Aorta (tissue), 5 donors: ENCODE data around the gene TNRC6C. TPM values are rescaled to one million over a fixed set of nuclear protein-coding genes. Genes with fewer than 3 reads are reported as not detected.

Source experiments
- ATAC-seq: fragments of 200-7000 bp; cut with Tn5 transposase; one replicate; pipeline ENCODE4 v1.9.1; 2022; ENCODE audit warnings: moderate library complexity; ENCODE audit not compliant: low FRiP score
- DNase-seq, 2 donors: peaks; one replicate each; pipeline ENCODE4 v3.0.0-alpha.2; 2020
- H3K27ac ChIP-seq, 2 donors: one replicate each; pipeline ENCODE4 v1.5.1; 2013; ENCODE audit warnings: low read length in 2 of 2, mild to moderate bottlenecking in 2 of 2, moderate library complexity in 2 of 2, control low read depth in 1 of 2, inconsistent platforms in 1 of 2, low read depth in 1 of 2
- H3K27me3 ChIP-seq, 2 donors: one replicate each; pipeline ENCODE4 v1.6.1; 2013; ENCODE audit warnings: control low read depth in 1 of 2, low read length in 1 of 2, mild to moderate bottlenecking in 1 of 2, moderate library complexity in 1 of 2; ENCODE audit not compliant: insufficient read depth in 2 of 2, control insufficient read depth in 1 of 2
- H3K36me3 ChIP-seq, 2 donors: one replicate each; pipeline ENCODE4 v1.6.1; 2013; ENCODE audit warnings: control low read depth in 1 of 2, low read length in 1 of 2, mild to moderate bottlenecking in 1 of 2; ENCODE audit not compliant: insufficient read depth in 2 of 2, control insufficient read depth in 1 of 2
- H3K4me1 ChIP-seq, 2 donors: one replicate each; pipeline ENCODE4 v1.6.1; 2013; ENCODE audit warnings: low read length in 2 of 2, control low read depth in 1 of 2, mild to moderate bottlenecking in 1 of 2, moderate library complexity in 1 of 2; ENCODE audit not compliant: insufficient read depth in 2 of 2, control insufficient read depth in 1 of 2
- H3K4me3 ChIP-seq, 2 donors: one replicate each; pipeline ENCODE4 v1.5.1; 2013; ENCODE audit warnings: low read length in 2 of 2, control low read depth in 1 of 2, mild to moderate bottlenecking in 1 of 2
- H3K9me3 ChIP-seq: one replicate; pipeline ENCODE4 v1.6.1; 2013; ENCODE audit warnings: mild to moderate bottlenecking, low read length; ENCODE audit not compliant: control insufficient read depth
- WGBS, 2 donors: extraction: QIAGEN DNeasy Blood & Tissue Kit; methylation state at CpG; one replicate each; pipeline ENCODE4 v1.1.7; 2013; 5-methylcytosine and 5-hydroxymethylcytosine counted together
- intact Hi-C, 2 donors: fragments of 100-400 bp; cut with DNase I; formaldehyde crosslinking; loops; one replicate each; pipeline versions ENCODE4 v1.14.2 to v1.15.0; 2022
- polyA plus RNA-seq, 2 donors: library from polyadenylated mRNA; stranded (reverse); fragments of 200-250 nt; gene quantifications; one replicate each; pipeline ENCODE4 v1.2.3, GENCODE V29; 2013
- total RNA-seq, 2 donors: library from RNA; stranded (reverse); fragmentation: NEBNext Ultra II Directional; extraction: Animal tissue kit (Norgen Biotek cat#: 25700); gene quantifications; one replicate each; pipeline ENCODE4 v1.2.1, GENCODE V29; 2021
- donor health status: healthy with polysubstance abuse.
- donor health status: Bipolar disorder and iron deficiency.
- donor health status: DM: no; HTN: no; CAD: no.
- donor health status: DM: no; HTN: no; CAD: no.
- donor health status: DM: yes; HTN: yes; CAD: no.

Gene TNRC6C
- total and polyA plus RNA-seq, 4 donors = 3.3 to 62.2 (median 28.6) TPM

DNA sequence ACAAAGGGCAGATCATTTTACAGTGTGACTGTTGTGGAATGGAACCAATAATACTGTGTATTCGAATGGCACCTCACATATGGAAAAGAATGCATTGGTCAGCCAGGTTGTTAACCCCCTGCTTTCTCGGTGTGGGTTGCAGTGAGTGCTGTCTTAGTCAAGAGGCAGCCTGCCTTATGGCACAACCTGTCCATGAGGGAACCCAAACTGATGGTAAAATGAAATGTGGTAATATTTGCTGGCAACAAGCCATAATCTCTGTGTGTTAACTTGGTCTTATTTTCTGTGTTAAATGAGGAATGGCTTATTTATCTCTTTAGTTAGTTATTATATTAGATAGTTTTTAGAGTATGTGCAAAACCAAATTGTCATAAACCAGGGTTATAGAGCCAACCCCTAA lies 88.4 kb downstream of the TNRC6C start:
- no peak for ATAC-seq
- intact Hi-C loops = no loop called here
- H3K27ac ChIP-seq = no peak overlapping the region
- no peak overlapping the region for H3K4me3 ChIP-seq
- DNase-seq = no peak
- H3K36me3 ChIP-seq = peaks cover 0 to 5% of the 10 kb centered on the region in 2 donors
- H3K9me3 ChIP-seq = no peaks in the 10 kb centered on the region
- H3K4me1 ChIP-seq = no peaks in the 10 kb centered on the region
- WGBS, 2 donors = 66 to 75% methylated on average over 2 of the region's 2 CpGs
- no peaks in the 10 kb centered on the region for H3K27me3 ChIP-seq

DNA sequence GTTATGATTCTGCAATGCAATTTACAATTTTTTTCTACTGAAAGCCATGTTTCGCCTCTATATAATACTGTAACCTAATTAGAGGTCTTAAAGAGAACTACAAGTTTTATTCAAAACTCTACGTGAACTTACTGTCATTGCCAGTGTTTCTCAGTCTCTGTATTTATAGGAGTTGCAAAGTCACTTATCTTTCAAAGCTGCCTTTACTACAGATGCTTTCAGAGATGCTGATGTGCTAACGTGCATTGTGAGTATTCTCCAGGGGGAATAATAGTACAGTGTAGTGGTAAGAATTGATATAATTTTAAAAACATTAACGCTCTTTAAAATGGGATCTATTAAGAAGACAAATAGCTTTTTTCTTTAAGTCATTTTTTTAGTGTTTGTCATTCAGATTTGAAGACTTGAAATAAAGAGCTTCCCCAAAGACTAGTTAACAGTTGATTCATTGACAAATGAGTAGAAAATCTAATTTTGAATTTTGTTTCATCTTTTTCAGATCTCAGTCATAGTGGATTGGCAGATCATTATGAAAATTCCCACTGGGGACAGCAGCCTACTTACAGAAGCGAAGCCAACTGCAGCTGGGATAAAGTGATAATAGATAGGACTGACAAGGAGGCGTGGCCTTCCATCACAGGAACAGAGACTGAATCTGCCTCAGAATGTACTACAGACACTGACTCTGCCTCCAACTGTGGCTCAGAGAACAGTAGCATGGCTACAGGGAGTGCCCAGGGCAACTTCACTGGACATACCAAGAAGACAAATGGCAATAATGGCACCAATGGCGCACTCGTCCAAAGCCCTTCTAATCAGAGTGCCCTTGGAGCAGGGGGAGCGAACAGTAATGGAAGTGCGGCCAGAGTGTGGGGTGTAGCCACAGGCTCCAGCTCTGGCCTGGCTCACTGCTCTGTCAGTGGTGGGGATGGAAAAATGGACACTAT lies 90.1 kb downstream of the TNRC6C start:
- Histone ChIP-seq H3K27ac (no peak overlapping the region), H3K4me3 (no peak overlapping the region), H3K4me1 (no peaks in the 10 kb centered on the region), H3K27me3 (no peaks in the 10 kb centered on the region), H3K9me3 (no peaks in the 10 kb centered on the region), H3K36me3 (peaks cover 0 to 5% of the 10 kb centered on the region in 2 donors)
- 94% methylated on average over 10 of the region's 10 CpGs for WGBS, 2 donors
- ATAC-seq = no peak
- no peak for DNase-seq
- intact Hi-C loops = no loop called here

DNA sequence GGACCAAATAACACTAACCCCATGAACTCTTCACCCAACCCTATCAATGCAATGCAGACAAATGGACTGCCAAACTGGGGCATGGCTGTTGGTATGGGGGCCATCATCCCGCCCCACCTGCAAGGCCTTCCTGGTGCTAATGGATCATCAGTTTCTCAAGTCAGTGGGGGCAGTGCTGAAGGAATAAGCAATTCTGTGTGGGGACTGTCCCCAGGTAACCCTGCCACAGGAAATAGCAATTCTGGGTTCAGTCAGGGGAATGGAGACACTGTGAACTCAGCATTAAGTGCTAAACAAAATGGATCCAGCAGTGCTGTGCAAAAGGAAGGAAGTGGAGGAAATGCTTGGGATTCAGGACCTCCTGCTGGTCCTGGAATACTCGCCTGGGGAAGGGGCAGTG lies 91.1 kb downstream of the TNRC6C start:
- intact Hi-C loops = no loop called here
- H3K36me3 ChIP-seq = peaks cover 0 to 7% of the 10 kb centered on the region in 2 donors
- no peaks in the 10 kb centered on the region for H3K27me3 ChIP-seq
- H3K4me3 ChIP-seq = no peak overlapping the region
- no peaks in the 10 kb centered on the region for H3K9me3 ChIP-seq
- DNase-seq (no peak), ATAC-seq (no peak)
- H3K27ac ChIP-seq = no peak overlapping the region
- 87 to 95% methylated on average over 2 of the region's 2 CpGs for WGBS, 2 donors
- H3K4me1 ChIP-seq = no peaks in the 10 kb centered on the region

DNA sequence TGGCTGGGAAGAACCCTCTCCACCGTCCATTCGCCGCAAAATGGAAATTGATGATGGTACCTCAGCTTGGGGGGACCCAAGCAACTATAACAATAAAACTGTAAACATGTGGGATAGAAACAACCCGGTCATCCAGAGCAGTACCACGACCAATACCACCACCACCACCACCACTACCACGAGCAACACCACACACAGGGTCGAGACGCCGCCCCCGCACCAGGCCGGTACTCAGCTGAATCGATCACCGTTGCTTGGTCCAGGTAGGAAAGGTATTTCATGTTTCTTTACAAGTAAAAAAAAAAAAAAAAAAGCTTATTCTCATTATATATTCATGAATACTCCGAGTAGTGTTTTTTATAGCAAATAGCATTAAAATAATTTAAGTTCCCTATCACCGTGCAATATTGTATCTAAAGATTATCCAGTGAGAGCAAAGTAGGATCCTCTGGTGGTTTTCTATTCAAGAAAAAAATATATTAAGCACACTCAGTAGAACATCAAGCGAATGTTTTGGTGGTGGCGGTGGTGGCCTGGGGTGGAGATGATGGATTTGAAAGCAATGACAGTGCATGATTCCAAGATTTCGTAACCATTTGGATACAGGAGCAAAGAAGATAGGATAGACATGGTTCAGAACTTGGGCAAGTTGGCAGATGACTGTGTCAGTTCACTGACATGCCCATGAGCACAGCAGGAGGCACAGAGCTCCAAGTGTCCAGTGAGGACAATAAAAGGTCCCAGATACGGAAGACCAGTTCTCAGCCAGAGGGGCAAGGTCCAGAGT lies 92.9 kb downstream of the TNRC6C start:
- H3K36me3 ChIP-seq = peaks cover 2 to 7% of the 10 kb centered on the region in 2 donors
- H3K9me3 ChIP-seq = no peaks in the 10 kb centered on the region
- no peak for ATAC-seq

DNA sequence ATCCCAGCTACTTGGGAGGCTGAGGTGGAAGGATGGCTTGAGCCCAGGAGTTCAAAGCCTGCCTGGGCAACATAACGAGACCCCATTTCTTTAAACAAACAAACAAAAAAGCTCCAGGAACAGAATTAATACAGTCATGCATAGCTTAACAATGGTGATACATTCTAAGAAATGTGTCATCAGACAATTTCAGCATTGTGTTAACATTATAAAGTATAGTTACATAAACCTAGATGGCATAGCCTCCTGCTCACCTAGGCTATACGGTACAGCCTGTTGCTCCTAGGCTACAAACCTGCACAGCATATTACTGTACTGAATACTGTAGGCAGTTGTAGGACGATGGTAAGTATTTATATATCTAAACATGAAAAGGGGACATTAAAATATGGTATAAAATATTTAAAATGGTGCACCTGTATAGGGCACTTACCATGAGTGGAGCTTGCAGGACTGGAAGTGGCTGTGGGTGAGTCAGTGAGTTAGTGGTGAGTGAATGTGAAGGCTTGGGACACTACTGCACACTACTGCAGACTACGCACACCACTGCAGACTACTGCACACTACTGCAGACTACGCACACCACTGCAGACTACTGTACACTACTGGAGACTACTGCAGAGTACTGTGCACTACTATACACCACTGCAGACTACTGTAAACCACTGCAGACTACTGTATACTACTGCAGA lies 95.4 kb downstream of the TNRC6C start:
- Histone ChIP-seq H3K36me3 (peaks cover 2 to 5% of the 10 kb centered on the region in 2 donors), H3K4me1 (peaks cover 0 to 8% of the 10 kb centered on the region in 2 donors), H3K4me3 (no peak overlapping the region), H3K27me3 (no peaks in the 10 kb centered on the region), H3K9me3 (no peaks in the 10 kb centered on the region), H3K27ac (no peak overlapping the region)
- 79 to 94% methylated on average over 5 of the region's 5 CpGs for WGBS, 2 donors
- no peak for DNase-seq
- intact Hi-C loops = no loop called here
- ATAC-seq = no peak

More for the DNA sequence above, 92.9 kb downstream of the TNRC6C start:
- intact Hi-C loops = no loop called here
- 94 to 97% methylated on average over 19 of the region's 19 CpGs for WGBS, 2 donors
- no peaks in the 10 kb centered on the region for H3K27me3 ChIP-seq
- DNase-seq = no peak
- no peak overlapping the region for H3K27ac ChIP-seq
- H3K4me3 ChIP-seq = no peak overlapping the region
- H3K4me1 ChIP-seq = no peaks in the 10 kb centered on the region

DNA sequence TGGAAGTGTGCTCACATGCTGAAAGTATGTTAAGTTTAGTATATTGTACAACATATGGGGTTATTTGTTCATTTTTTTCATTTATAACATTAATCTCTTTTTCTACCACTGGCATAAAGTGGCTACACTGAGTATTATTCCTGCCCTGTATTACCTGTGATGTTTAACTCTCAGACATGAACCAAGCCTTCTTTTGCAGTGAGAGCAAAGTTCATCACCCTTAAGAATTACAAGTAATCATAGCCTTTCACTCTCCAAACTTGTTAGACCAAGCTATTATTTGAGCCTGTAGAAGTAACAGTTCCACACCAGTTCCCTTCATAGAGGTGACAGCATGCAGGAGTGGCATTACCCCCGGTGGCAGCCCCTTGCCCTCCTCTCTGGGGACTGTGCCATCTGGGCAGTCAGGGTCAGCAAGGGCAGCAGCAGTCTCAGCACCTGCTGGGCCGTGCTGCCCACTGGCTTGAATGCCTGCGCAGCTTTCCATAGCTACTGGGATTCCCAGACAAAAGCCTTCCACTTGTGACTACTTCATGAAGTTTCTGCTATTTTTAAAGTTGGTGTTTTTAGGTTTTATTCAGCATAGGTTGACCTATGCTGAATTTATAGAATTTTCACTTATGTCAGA lies 98.7 kb downstream of the TNRC6C start:
- peaks cover 2% of the 10 kb centered on the region in 2 donors for H3K36me3 ChIP-seq
- H3K9me3 ChIP-seq = no peaks in the 10 kb centered on the region
- no peaks in the 10 kb centered on the region for H3K27me3 ChIP-seq
- H3K27ac ChIP-seq = no peak overlapping the region
- intact Hi-C loops = loop anchor here in 1 of 2 donors (5.0 kb wide), 1 partner anchor 35 kb away; no protein-coding TSS in a partner anchor
- peaks cover 0 to 8% of the 10 kb centered on the region in 2 donors for H3K4me1 ChIP-seq
- H3K4me3 ChIP-seq = no peak overlapping the region
- DNase-seq (no peak), ATAC-seq (no peak)
- WGBS, 2 donors = 70 to 73% methylated on average over 3 of the region's 3 CpGs

DNA sequence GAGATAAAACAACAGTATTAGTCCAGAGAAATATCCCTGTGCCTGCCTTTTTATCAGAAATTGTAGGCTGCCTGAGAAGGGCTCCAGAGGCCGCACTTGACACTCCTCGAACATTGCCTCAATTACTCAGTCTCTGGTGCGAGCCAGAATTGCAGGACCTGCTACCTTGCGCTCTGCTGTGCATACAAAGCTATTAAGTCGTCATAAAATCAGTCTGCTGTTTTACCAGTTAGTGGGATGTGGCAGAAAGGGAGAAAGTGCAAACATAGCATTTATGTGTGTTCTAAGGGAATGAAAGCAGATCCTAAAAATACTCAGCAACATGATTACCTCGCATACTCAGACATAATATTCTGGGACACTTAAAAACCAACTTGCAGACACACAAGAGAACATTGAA lies 99.5 kb downstream of the TNRC6C start:
- Histone ChIP-seq H3K4me3 (no peak overlapping the region), H3K9me3 (no peaks in the 10 kb centered on the region), H3K27me3 (no peaks in the 10 kb centered on the region), H3K36me3 (peaks cover 2% of the 10 kb centered on the region in 2 donors), H3K4me1 (peaks cover 0 to 8% of the 10 kb centered on the region in 2 donors), H3K27ac (peak overlapping the region in 1 of 2 donors; percentile 17)
- no peak for ATAC-seq
- DNase-seq = no peak
- WGBS, 2 donors = 31 to 33% methylated on average over 6 of the region's 6 CpGs
- intact Hi-C loops = loop anchor here in 1 of 2 donors (5.0 kb wide), 1 partner anchor 36 kb away; no protein-coding TSS in a partner anchor

DNA sequence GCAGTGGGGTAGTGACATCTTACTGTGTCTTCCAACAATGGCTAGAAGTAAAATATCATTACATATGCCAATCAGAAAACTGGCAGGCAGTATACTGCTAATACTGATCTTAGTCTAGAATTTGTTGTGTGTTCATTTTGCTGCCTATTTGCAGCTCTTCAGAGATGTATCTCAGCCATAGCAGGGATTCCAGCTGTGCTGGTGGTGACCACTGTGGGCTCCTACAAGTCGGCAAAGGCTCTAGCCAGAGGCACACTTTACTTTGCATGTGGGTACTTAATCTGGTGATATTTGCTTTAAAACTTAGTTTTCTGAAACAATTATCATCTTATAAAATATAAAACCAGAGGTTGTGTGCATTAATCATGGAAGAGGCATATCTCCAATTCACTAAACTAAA lies 100.1 kb downstream of the TNRC6C start:
- H3K27ac ChIP-seq = no peak overlapping the region
- DNase-seq (no peak), ATAC-seq (no peak)
- H3K27me3 ChIP-seq = no peaks in the 10 kb centered on the region
- H3K9me3 ChIP-seq = no peaks in the 10 kb centered on the region
- peaks cover 0 to 8% of the 10 kb centered on the region in 2 donors for H3K4me1 ChIP-seq
- H3K4me3 ChIP-seq = no peak overlapping the region
- whole genome bisulfite sequencing, 2 donors = 51 to 58% methylated on average over 1 of the region's 1 CpG
- intact Hi-C loops = loop anchor here in 1 of 2 donors (5.0 kb wide), 1 partner anchor 36 kb away; no protein-coding TSS in a partner anchor
- peaks cover 2% of the 10 kb centered on the region in 2 donors for H3K36me3 ChIP-seq
